Keratinocyte (primary cell): ENCODE measurements around the gene WDR93. TPM values are rescaled to one million over a fixed set of nuclear protein-coding genes. Genes with fewer than 3 reads are reported as not detected.

Source experiments
- DNase-seq: peaks from one replicate; pipeline ENCODE4 v3.0.0-alpha.2; 2011; ENCODE audit warnings: low read depth, missing footprints, low spot score
- FAIRE-seq: peaks from 2 replicates; lab custom pipeline; 2011; peaks lifted over from hg19 to GRCh38; lab: Jason Lieb, UNC
- H2AFZ ChIP-seq: 2 replicates; pipeline ENCODE4 v1.6.0; 2012; ENCODE audit warnings: low read length, control low read depth, inconsistent platforms; ENCODE audit not compliant: control insufficient read depth
- H3K27ac ChIP-seq: 2 replicates; pipeline ENCODE4 v1.5.1; 2011; ENCODE audit warnings: low read length; ENCODE audit not compliant: control insufficient read depth, insufficient read depth
- H3K27me3 ChIP-seq: 3 replicates; pipeline ENCODE4 v1.6.0; 2011; ENCODE audit warnings: low read length; ENCODE audit not compliant: control insufficient read depth, insufficient read depth; ENCODE audit errors: extremely low read depth
- H3K36me3 ChIP-seq, 2 experiments: 2 replicates in 1 of 2; 3 replicates in 1 of 2; pipeline ENCODE4 v1.5.1; 2011; ENCODE audit warnings: low read length in 2 of 2, mild to moderate bottlenecking in 1 of 2; ENCODE audit not compliant: control insufficient read depth in 2 of 2, insufficient read depth in 2 of 2; ENCODE audit errors: extremely low read depth in 1 of 2
- H3K4me1 ChIP-seq: 3 replicates; pipeline ENCODE4 v1.5.1; 2011; ENCODE audit warnings: low read length; ENCODE audit not compliant: control insufficient read depth, insufficient read depth; ENCODE audit errors: extremely low read depth
- H3K4me2 ChIP-seq: 3 replicates; pipeline ENCODE4 v1.6.0; 2011; ENCODE audit warnings: low read depth, low read length; ENCODE audit not compliant: control insufficient read depth, insufficient read depth; ENCODE audit errors: extremely low read depth
- H3K4me3 ChIP-seq, 3 experiments: fragments of 200-600 bp in 1 of 3; sonication (generic) in 1 of 3; 2 replicates in 2 of 3; 3 replicates in 1 of 3; pipeline ENCODE4 v1.5.1; 2011 to 2016; ENCODE audit warnings: low read length in 3 of 3, mild to moderate bottlenecking in 3 of 3, control low read depth in 2 of 3, inconsistent platforms in 1 of 3, low read depth in 1 of 3, mixed read lengths in 1 of 3, mixed run types in 1 of 3, moderate library complexity in 1 of 3; ENCODE audit not compliant: control insufficient read depth in 2 of 3, insufficient read depth in 2 of 3; ENCODE audit errors: extremely low read depth in 1 of 3
- H3K79me2 ChIP-seq: 2 replicates; pipeline ENCODE4 v1.6.0; 2012; ENCODE audit warnings: low read length; ENCODE audit not compliant: control insufficient read depth, insufficient read depth
- H3K9ac ChIP-seq: 3 replicates; pipeline ENCODE4 v1.6.0; 2011; ENCODE audit warnings: low read length; ENCODE audit not compliant: control insufficient read depth, insufficient read depth; ENCODE audit errors: extremely low read depth
- H3K9me1 ChIP-seq: 3 replicates; pipeline ENCODE4 v1.6.0; 2011; ENCODE audit warnings: low read length; ENCODE audit not compliant: control insufficient read depth, insufficient read depth; ENCODE audit errors: extremely low read depth
- H3K9me3 ChIP-seq: 2 replicates; pipeline ENCODE4 v1.5.1; 2012; ENCODE audit warnings: low read depth, low read length; ENCODE audit not compliant: control insufficient read depth
- H4K20me1 ChIP-seq: 3 replicates; pipeline ENCODE4 v1.6.0; 2011; ENCODE audit warnings: low read length; ENCODE audit not compliant: control insufficient read depth, insufficient read depth; ENCODE audit errors: extremely low read depth
- EZH2 ChIP-seq: IDR thresholded peaks from one replicate; pipeline ENCODE4 v1.6.1; 2012; ENCODE audit warnings: inconsistent platforms, mild to moderate bottlenecking, low read length, moderate library complexity
- dilution Hi-C: fragments of 300-500 bp; cut with MboI; formaldehyde crosslinking; loops from one replicate; pipeline ENCODE4 v1.7.0; 2020; ENCODE audit warnings: low sequenced_read_pairs; ENCODE audit not compliant: extremely low pct_ligation_motif_present
- polyA plus RNA-seq, 5 experiments: library from polyadenylated mRNA; depleted of rRNA in 3 of 5; stranded (reverse) in 3 of 5; stranded (forward) in 1 of 5; unstranded in 1 of 5; fragments of >200 nt; gene quantifications; 1 replicate in 1 of 5; 2 replicates in 3 of 5; 3 replicates in 1 of 5; pipeline versions ENCODE4 v1.2.1 to v1.2.3, GENCODE V29; 2011 to 2012; ENCODE audit warnings: missing spikeins in 2 of 5, low read depth in 1 of 5, low replicate concordance in 1 of 5
- TF ChIP-seq, protein P1 (sequence below), 3 experiments: IDR thresholded peaks in 1 of 3; conservative IDR thresholded peaks in 1 of 3; optimal IDR thresholded peaks in 1 of 3; 2 replicates in 2 of 3; 3 replicates in 1 of 3; pipeline versions ENCODE3 to v1.5.1; 2011; ENCODE audit warnings: low read length in 3 of 3, mild to moderate bottlenecking in 3 of 3, moderate library complexity in 2 of 3, control low read depth in 1 of 3, inconsistent platforms in 1 of 3; ENCODE audit not compliant: insufficient read depth in 2 of 3; ENCODE audit errors: extremely low read depth in 1 of 3

Gene WDR93
- polyA plus RNA-seq, 1 donor (not counting 4 experiments of a cell fraction or from before 2014, with no cell fraction given): 0.05 TPM

DNA sequence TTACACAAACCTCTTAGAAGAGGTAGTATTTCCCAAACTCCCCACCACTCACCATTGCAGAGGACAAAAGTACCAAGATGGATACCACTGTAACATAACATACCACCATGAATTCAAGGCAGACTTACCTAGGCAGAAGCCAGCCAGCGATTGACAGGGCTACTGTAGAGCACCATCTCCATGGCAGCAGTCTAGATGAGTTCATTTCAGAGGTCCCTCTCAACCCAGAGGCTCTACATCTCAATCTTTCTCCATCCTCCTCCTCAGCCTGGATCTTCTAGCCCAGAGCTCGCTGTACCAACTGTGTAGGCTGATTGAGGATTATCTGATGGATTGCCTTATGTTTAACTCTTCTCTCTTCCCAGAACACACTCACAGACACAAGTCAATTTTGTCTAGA lies 9.5 kb upstream of the WDR93 start:
- no peaks in the 10 kb centered on the region for H3K27me3 ChIP-seq
- no peak overlapping the region for H3K27ac ChIP-seq
- H3K4me2 ChIP-seq: no peak overlapping the region
- no peaks in the 10 kb centered on the region for H3K36me3 ChIP-seq
- no peak overlapping the region for H3K9ac ChIP-seq
- H3K4me3 ChIP-seq: no peak overlapping the region
- H3K9me1 ChIP-seq: no peaks in the 10 kb centered on the region
- no peaks in the 10 kb centered on the region for H3K4me1 ChIP-seq
- H3K9me3 ChIP-seq: no peaks in the 10 kb centered on the region
- H3K79me2 ChIP-seq: no peaks in the 10 kb centered on the region
- FAIRE-seq: no peak
- H2AFZ ChIP-seq: no peak overlapping the region
- TF ChIP-seq, protein P1, sequence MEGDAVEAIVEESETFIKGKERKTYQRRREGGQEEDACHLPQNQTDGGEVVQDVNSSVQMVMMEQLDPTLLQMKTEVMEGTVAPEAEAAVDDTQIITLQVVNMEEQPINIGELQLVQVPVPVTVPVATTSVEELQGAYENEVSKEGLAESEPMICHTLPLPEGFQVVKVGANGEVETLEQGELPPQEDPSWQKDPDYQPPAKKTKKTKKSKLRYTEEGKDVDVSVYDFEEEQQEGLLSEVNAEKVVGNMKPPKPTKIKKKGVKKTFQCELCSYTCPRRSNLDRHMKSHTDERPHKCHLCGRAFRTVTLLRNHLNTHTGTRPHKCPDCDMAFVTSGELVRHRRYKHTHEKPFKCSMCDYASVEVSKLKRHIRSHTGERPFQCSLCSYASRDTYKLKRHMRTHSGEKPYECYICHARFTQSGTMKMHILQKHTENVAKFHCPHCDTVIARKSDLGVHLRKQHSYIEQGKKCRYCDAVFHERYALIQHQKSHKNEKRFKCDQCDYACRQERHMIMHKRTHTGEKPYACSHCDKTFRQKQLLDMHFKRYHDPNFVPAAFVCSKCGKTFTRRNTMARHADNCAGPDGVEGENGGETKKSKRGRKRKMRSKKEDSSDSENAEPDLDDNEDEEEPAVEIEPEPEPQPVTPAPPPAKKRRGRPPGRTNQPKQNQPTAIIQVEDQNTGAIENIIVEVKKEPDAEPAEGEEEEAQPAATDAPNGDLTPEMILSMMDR (optimal IDR thresholded peaks at IDR 0.05 in 1 of 3, IDR thresholded peaks at IDR 0.05 in 1 of 3, conservative IDR thresholded peaks at IDR 0.05 in 1 of 3; ENCODE audit: extremely low read depth in 1 of 3, insufficient read depth in 2 of 3, low read length in 3 of 3): no peak
- TF ChIP-seq EZH2: no peak
- dilution Hi-C loops: no loop called here
- DNase-seq: no peak
- no peaks in the 10 kb centered on the region for H4K20me1 ChIP-seq

DNA sequence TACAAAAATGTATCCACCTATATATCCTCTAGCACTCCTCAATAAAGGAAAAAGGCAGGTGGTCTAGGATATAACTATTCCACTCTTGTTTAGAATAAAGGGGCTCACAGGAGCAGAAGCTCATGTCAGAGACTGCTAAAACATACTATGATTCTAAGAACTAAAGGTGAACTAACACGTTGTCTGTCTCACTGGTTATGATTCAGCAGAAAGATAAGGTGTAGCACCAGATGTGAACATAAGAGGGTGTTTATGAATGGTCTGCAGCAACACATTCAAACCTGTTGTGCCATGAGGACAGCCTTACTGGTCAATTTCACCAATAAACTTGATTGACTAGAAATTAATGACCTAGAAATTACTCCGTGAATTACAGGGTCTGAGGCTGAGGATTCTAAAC lies 4.6 kb upstream of the WDR93 start:
- no peaks in the 10 kb centered on the region for H3K9me1 ChIP-seq
- H3K4me1 ChIP-seq: no peaks in the 10 kb centered on the region
- no peaks in the 10 kb centered on the region for H3K79me2 ChIP-seq
- no peaks in the 10 kb centered on the region for H3K9me3 ChIP-seq
- no peak overlapping the region for H3K4me3 ChIP-seq
- no peak overlapping the region for H2AFZ ChIP-seq
- H3K4me2 ChIP-seq: no peak overlapping the region
- dilution Hi-C loops: no loop called here
- no peak for DNase-seq
- no peaks in the 10 kb centered on the region for H3K36me3 ChIP-seq
- no peak overlapping the region for H3K27ac ChIP-seq
- no peak for FAIRE-seq
- TF ChIP-seq, protein P1 (optimal IDR thresholded peaks at IDR 0.05 in 1 of 3, IDR thresholded peaks at IDR 0.05 in 1 of 3, conservative IDR thresholded peaks at IDR 0.05 in 1 of 3; ENCODE audit: extremely low read depth in 1 of 3, insufficient read depth in 2 of 3, low read length in 3 of 3): no peak
- TF ChIP-seq EZH2: no peak
- H4K20me1 ChIP-seq: no peaks in the 10 kb centered on the region
- H3K9ac ChIP-seq: no peak overlapping the region
- no peaks in the 10 kb centered on the region for H3K27me3 ChIP-seq
